Mucosa of descending colon (tissue), 3 donors: ENCODE results near the gene FBN2. TPM values are rescaled to one million over a fixed set of nuclear protein-coding genes. Genes with fewer than 3 reads are reported as not detected.

Source experiments
- ATAC-seq: fragments of 200-7000 bp; cut with Tn5 transposase; one replicate; pipeline ENCODE4 v1.9.1; 2020; ENCODE audit warnings: mild to moderate bottlenecking, moderate library complexity
- DNase-seq, 3 donors: peaks; one replicate each; pipeline ENCODE4 v3.0.0-alpha.2; 2020
- H3K36me3 ChIP-seq: fragments of 200-600 bp; one replicate; pipeline ENCODE4 v1.8.0; 2021; ENCODE audit warnings: low read depth, mild to moderate bottlenecking
- H3K4me1 ChIP-seq: fragments of 200-600 bp; one replicate; pipeline ENCODE4 v1.8.0; 2021; ENCODE audit warnings: low read depth, mild to moderate bottlenecking
- H3K4me3 ChIP-seq: fragments of 200-600 bp; one replicate; pipeline ENCODE4 v1.8.0; 2021; ENCODE audit warnings: mild to moderate bottlenecking
- H3K9me3 ChIP-seq: fragments of 200-600 bp; one replicate; pipeline ENCODE4 v1.8.0; 2021; ENCODE audit warnings: mild to moderate bottlenecking
- intact Hi-C, 2 donors: fragments of 100-400 bp; cut with DNase I in 1 of 2; cut with micrococcal nuclease in 1 of 2; formaldehyde crosslinking; loops; one replicate each; pipeline versions ENCODE4 v1.11.0 to v1.11.1; 2022; cut with DNase I, micrococcal nuclease
- total RNA-seq, 3 donors: library from RNA; stranded (reverse); fragmentation: NEBNext Ultra II Directional in 2 of 3; extraction: Animal tissue kit (Norgen Biotek cat#: 25700) in 2 of 3; gene quantifications; one replicate each; pipeline versions ENCODE4 v1.2.1 to v1.2.4, GENCODE V29; 2021 to 2023
- TF ChIP-seq, protein P1 (sequence below): fragments of 200-600 bp; IDR thresholded peaks from one replicate; pipeline ENCODE4 v1.8.0; 2022; ENCODE audit warnings: antibody characterized with exemption, mild to moderate bottlenecking
- donor health status: DM: no; HTN: no; CAD: no; lungs with moderate emphysema.
- donor health status: DM: no; HTN: no; CAD: no.
- donor health status: DM: no; HTN: yes; CAD: no.

FBN2 gene
- total RNA-seq, 3 donors from 2014 or later: 1.0 to 5.8 (median 1.6) TPM

DNA sequence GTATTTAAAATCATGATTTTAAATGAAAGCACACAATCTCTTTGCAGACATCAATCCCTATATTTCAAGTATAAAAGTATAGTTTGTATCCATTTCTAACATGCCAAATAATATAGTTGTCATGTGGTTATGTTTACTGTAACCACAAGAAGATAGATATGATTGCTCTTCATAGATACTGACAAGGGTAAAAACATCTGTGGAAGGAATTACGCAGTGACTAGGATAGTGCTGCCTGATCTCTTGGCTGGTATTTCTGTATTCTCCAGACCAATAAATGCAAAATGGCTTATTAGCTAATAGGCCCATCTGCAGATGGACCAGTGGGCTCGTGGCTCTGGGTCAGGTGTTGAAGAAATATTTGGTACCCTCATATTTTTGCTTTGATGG is 34.9 kb upstream of the FBN2 start:
- Histone ChIP-seq H3K36me3 (no peaks in the 10 kb centered on the region), H3K4me1 (no peaks in the 10 kb centered on the region), H3K4me3 (no peak overlapping the region), H3K9me3 (no peaks in the 10 kb centered on the region)
- TF ChIP-seq, protein P1, sequence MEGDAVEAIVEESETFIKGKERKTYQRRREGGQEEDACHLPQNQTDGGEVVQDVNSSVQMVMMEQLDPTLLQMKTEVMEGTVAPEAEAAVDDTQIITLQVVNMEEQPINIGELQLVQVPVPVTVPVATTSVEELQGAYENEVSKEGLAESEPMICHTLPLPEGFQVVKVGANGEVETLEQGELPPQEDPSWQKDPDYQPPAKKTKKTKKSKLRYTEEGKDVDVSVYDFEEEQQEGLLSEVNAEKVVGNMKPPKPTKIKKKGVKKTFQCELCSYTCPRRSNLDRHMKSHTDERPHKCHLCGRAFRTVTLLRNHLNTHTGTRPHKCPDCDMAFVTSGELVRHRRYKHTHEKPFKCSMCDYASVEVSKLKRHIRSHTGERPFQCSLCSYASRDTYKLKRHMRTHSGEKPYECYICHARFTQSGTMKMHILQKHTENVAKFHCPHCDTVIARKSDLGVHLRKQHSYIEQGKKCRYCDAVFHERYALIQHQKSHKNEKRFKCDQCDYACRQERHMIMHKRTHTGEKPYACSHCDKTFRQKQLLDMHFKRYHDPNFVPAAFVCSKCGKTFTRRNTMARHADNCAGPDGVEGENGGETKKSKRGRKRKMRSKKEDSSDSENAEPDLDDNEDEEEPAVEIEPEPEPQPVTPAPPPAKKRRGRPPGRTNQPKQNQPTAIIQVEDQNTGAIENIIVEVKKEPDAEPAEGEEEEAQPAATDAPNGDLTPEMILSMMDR: no peak
- DNase-seq: no peak
- no peak for ATAC-seq
- intact Hi-C loops: no loop called here

DNA sequence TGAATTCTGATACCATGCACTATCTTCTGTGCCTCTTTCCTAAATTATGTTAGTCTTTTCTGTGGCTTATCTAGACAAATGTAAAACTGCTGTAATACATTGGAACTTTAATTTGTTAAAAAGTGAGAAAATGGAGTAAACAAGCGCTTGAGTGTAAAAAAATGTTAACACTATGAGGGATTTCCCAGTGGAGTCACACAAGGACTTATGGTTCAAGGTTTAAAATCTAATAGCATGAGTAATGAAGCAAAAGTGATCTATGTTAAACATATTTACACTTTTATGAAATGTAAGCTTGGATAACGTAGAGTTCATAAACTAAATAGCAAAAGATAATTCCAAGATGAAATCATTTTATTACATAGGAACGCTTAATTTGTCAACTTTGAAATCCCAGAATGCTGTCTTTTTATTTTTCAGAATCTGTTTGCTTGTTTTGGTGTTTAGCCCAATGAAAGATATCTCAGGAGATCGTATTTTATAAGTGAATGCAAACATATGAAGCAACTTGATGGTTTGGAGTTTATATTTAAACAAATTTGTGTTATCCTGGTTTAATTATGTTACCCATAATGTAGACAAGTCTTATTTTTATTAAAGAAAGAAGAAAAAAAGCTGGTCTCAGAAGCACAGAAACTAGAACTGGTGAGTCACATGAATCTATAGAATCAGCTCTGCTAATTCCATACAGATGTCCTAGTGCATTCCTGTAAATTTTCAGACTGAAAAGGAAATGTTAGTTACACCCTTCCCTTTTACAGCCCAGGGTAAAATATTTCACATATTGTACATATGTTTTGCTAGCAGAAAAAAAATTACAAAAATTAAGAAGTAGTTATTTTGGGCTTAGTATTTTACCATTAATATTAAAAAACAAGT is 34.2 kb upstream of the FBN2 start:
- no peaks in the 10 kb centered on the region for H3K9me3 ChIP-seq
- TF ChIP-seq, protein P1: no peak
- intact Hi-C loops: no loop called here
- H3K4me1 ChIP-seq: no peaks in the 10 kb centered on the region
- H3K4me3 ChIP-seq: no peak overlapping the region
- DNase-seq (no peak), ATAC-seq (no peak)
- H3K36me3 ChIP-seq: no peaks in the 10 kb centered on the region

DNA sequence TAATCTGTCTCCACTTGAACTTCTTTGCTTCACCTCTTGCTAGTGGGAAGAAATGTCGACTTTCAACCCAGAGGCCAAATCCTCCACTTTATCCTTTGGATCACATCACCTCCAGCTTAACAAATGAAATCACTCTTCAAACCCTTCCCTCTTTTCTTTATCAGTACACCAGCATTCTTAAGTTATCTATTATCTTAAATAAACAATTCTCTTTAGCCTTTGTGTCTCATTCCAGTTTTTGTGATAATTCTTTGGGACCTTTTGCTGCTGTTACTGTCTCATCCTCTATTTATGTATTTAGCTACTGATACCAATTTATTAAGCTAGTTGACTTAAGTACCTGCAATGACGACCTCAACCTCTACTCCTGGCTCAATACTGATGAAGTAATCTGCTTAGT is 28.1 kb upstream of the FBN2 start:
- Histone ChIP-seq H3K4me3 (no peak overlapping the region), H3K36me3 (no peaks in the 10 kb centered on the region), H3K4me1 (no peaks in the 10 kb centered on the region), H3K9me3 (no peaks in the 10 kb centered on the region)
- TF ChIP-seq, protein P1: no peak
- intact Hi-C loops: no loop called here
- ATAC-seq (no peak), DNase-seq (no peak)

DNA sequence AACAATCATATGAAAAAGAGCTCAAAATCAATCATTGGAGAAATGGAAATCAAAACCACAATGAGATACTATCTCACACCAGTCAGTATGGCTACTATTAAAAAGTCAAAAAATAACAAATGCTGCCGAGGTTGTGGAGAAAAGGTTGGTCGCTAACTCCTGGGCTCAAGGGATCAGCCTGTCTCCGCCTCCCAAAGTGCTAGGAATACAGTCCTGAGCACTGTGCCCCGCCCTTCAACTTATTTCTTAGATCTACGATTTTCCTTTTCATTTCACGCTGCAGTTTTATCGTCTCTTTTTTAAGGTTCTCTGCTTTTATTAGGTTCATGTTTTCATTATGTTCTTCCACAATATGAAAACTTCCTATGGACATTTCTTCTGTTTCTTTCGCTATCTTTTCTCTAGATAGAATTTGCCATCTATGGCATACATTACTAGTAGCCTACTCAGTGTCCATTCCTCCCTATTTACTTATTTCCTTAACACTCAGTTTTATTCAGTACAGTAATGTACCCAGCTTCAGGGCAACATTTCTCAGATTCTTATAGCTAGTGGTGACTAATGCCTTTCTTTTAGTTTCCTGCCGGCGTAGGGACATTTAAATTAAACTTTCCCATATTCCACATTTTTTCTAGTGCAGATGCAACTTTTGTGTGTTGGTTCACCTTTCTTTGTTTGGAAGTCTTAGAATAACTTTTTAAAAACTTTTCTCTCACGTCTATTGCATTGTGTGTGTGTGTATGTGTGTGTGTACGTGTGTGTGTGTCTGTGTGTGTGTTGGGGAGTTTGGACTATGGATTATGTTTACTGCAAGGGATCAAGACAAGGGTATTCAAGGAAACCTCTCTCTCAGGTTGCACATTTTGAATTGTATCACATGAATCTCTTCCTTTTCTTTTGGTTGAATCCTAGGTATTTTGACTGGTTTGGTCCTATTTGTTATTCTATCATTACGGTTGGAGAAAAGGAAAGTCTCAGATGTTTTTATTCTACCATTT is 21.6 kb upstream of the FBN2 start:
- no peak overlapping the region for H3K4me3 ChIP-seq
- ATAC-seq (no peak), DNase-seq (no peak)
- H3K9me3 ChIP-seq: peaks cover 2% of the 10 kb centered on the region
- TF ChIP-seq, protein P1: no peak
- intact Hi-C loops: no loop called here
- no peaks in the 10 kb centered on the region for H3K36me3 ChIP-seq
- no peaks in the 10 kb centered on the region for H3K4me1 ChIP-seq

DNA sequence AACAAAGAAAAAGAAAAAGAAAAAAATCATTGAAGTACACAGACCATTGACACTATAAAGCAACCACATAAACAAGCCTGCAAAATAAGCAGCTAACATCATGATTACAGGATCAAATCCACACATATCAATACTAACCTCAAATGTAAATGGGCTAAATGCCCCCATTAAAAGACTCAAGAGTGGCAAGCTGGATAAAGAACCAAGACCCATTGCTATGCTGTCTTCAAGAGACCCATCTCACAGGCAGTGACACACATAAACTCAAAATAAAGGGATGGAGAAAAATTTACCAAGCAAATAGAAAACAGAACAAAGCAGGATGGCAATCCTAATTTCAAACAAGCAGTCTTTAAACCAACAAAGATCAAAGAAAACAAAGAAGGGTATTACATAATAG is 15.7 kb upstream of the FBN2 start:
- ATAC-seq (no peak), DNase-seq (no peak)
- Histone ChIP-seq H3K4me1 (no peaks in the 10 kb centered on the region), H3K9me3 (peaks cover 14% of the 10 kb centered on the region), H3K4me3 (no peak overlapping the region), H3K36me3 (no peaks in the 10 kb centered on the region)
- intact Hi-C loops: no loop called here
- TF ChIP-seq, protein P1: no peak
